Neuronal stem cell (in vitro differentiated cells): ENCODE data around the gene VAC14.

Experiments used
- DNase-seq: peaks from one replicate; pipeline ENCODE4 v3.0.0-alpha.2; 2013; ENCODE audit warnings: low spot score
- H2AFZ ChIP-seq: one replicate; pipeline ENCODE4 v1.6.1; 2013; ENCODE audit warnings: mild to moderate bottlenecking, low read length, inconsistent platforms
- H2AK5ac ChIP-seq: 2 replicates; pipeline ENCODE4 v1.6.1; 2013; ENCODE audit warnings: low read depth, mild to moderate bottlenecking, inconsistent platforms, low read length, moderate library complexity, mixed read lengths
- H2BK120ac ChIP-seq: 2 replicates; pipeline ENCODE4 v1.6.1; 2013; ENCODE audit warnings: low read depth, mild to moderate bottlenecking, inconsistent platforms, low read length, moderate library complexity, mixed read lengths
- H2BK12ac ChIP-seq: one replicate; pipeline ENCODE4 v1.6.1; 2013; ENCODE audit warnings: low read length, inconsistent platforms
- H2BK15ac ChIP-seq: 2 replicates; pipeline ENCODE4 v1.6.1; 2013; ENCODE audit warnings: mild to moderate bottlenecking, low read length, inconsistent platforms, mixed read lengths
- H2BK5ac ChIP-seq: one replicate; pipeline ENCODE4 v1.6.1; 2013; ENCODE audit warnings: inconsistent platforms, mild to moderate bottlenecking, low read length, moderate library complexity
- H3K14ac ChIP-seq: one replicate; pipeline ENCODE4 v1.6.1; 2013; ENCODE audit warnings: low read length, inconsistent platforms
- H3K18ac ChIP-seq: 2 replicates; pipeline ENCODE4 v1.6.1; 2013; ENCODE audit warnings: low read length, inconsistent platforms
- H3K23ac ChIP-seq: 2 replicates; pipeline ENCODE4 v1.6.1; 2013; ENCODE audit warnings: low read depth, mild to moderate bottlenecking, mixed read lengths, low read length, inconsistent platforms; ENCODE audit not compliant: poor library complexity
- H3K27ac ChIP-seq: replicated peaks from 3 replicates; pipeline ENCODE4 v1.5.1; 2013; ENCODE audit warnings: low read length, inconsistent platforms
- H3K27me3 ChIP-seq, 3 experiments: 2 replicates each; pipeline ENCODE4 v1.6.1; 2013; ENCODE audit warnings: low read length in 3 of 3, mild to moderate bottlenecking in 2 of 3, inconsistent platforms in 1 of 3, low read depth in 1 of 3, mixed read lengths in 1 of 3, moderate library complexity in 1 of 3; ENCODE audit not compliant: control insufficient read depth in 3 of 3, insufficient read depth in 3 of 3
- H3K36me3 ChIP-seq, 2 donors: replicated peaks in 1 of 2; 2 replicates each; pipeline ENCODE4 v1.6.1; 2013; ENCODE audit warnings: low read length in 2 of 2; ENCODE audit not compliant: control insufficient read depth in 2 of 2, insufficient read depth in 2 of 2
- H3K4ac ChIP-seq: 2 replicates; pipeline ENCODE4 v1.6.1; 2013; ENCODE audit warnings: inconsistent platforms, mild to moderate bottlenecking, low read length, moderate library complexity
- H3K4me1 ChIP-seq, 2 donors: 1 replicate in 1 of 2; 2 replicates in 1 of 2; pipeline ENCODE4 v1.6.1; 2013; ENCODE audit warnings: low read length in 2 of 2, low read depth in 1 of 2; ENCODE audit not compliant: control insufficient read depth in 2 of 2, insufficient read depth in 1 of 2
- H3K4me2 ChIP-seq: one replicate; pipeline ENCODE4 v1.6.1; 2013; ENCODE audit warnings: mild to moderate bottlenecking, low read length, inconsistent platforms; ENCODE audit not compliant: insufficient read depth, poor library complexity, severe bottlenecking
- H3K4me3 ChIP-seq, 2 donors: 2 replicates each; pipeline ENCODE4 v1.5.1; 2013; ENCODE audit warnings: low read length in 2 of 2, mild to moderate bottlenecking in 2 of 2, inconsistent platforms in 1 of 2, moderate library complexity in 1 of 2
- H3K79me1 ChIP-seq: one replicate; pipeline ENCODE4 v1.6.1; 2013; ENCODE audit warnings: low read depth, mild to moderate bottlenecking, inconsistent platforms, low read length, moderate library complexity
- H3K9ac ChIP-seq: one replicate; pipeline ENCODE4 v1.6.1; 2013; ENCODE audit warnings: mild to moderate bottlenecking, low read depth, low read length, inconsistent platforms; ENCODE audit not compliant: poor library complexity
- H3K9me3 ChIP-seq, 2 donors: replicated peaks in 1 of 2; 2 replicates each; pipeline versions ENCODE3 to v1.6.1; 2013; ENCODE audit warnings: low read length in 2 of 2, mild to moderate bottlenecking in 2 of 2, inconsistent platforms in 1 of 2, low read depth in 1 of 2, mixed read lengths in 1 of 2, moderate library complexity in 1 of 2; ENCODE audit not compliant: control insufficient read depth in 2 of 2, insufficient read depth in 1 of 2
- H4K8ac ChIP-seq: one replicate; pipeline ENCODE4 v1.6.1; 2013; ENCODE audit warnings: low read depth, mild to moderate bottlenecking, inconsistent platforms, low read length, moderate library complexity
- H4K91ac ChIP-seq: one replicate; pipeline ENCODE4 v1.6.1; 2013; ENCODE audit warnings: low read length, low read depth, mild to moderate bottlenecking, inconsistent platforms; ENCODE audit not compliant: poor library complexity
- WGBS, 2 donors: extraction: QIAGEN DNeasy Blood & Tissue Kit; methylation state at CpG; one replicate each; pipeline ENCODE4 v1.1.7; 2013; ENCODE audit warnings: missing lambda C conversion rate in 2 of 2, mixed read lengths in 1 of 2; ENCODE audit not compliant: insufficient read length in 2 of 2, insufficient replicate concordance in 1 of 2; ENCODE audit errors: extremely low coverage in 2 of 2; 5-methylcytosine and 5-hydroxymethylcytosine counted together

The VAC14 gene

DNA sequence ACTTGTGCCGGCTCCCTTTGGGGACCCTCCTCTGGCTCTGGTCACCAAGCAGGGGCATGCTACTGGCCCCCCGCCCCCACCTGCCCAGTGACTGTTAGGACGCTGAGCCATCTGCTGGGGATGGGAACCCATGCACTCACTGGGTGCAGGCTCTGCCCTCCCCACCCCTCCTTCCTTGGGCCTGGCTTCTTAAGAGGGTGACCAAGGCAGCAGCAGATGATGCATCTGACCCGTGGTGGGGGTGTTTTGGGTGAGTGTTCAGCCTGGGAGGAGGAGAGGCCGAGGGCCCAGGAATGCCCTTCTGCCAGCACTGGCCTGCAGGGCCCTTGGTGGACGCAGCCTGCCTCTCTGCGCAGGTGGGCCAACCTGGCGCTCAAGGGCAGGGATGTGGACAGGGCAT lies 95.9 kb downstream of the VAC14 start:
- WGBS, 2 donors = no CpG with 5 or more reads among the region's 8 CpGs
- Histone ChIP-seq H2AK5ac (peak overlapping the region; percentile 40), H2BK15ac (no peak overlapping the region), H3K18ac (peak overlapping the region; percentile 36), H3K36me3 (peaks cover 0 to 3% of the 10 kb centered on the region in 2 donors), H3K4ac (no peak overlapping the region), H2BK5ac (no peak overlapping the region), H3K27me3 (no peaks in the 10 kb centered on the region), H3K79me1 (peaks cover 3% of the 10 kb centered on the region), H3K4me2 (no peak overlapping the region), H3K4me3 (no peak overlapping the region), H2BK120ac (no peak overlapping the region), H3K23ac (no peak overlapping the region), H4K91ac (no peak overlapping the region), H3K9ac (no peak overlapping the region), H3K14ac (peak overlapping the region; percentile 31), H3K9me3 (no peaks in the 10 kb centered on the region), H3K4me1 (peaks cover 20 to 27% of the 10 kb centered on the region in 2 donors), H2AFZ (no peak overlapping the region), H4K8ac (no peak overlapping the region), H3K27ac (no peak overlapping the region), H2BK12ac (no peak overlapping the region)
- no peak for DNase-seq

DNA sequence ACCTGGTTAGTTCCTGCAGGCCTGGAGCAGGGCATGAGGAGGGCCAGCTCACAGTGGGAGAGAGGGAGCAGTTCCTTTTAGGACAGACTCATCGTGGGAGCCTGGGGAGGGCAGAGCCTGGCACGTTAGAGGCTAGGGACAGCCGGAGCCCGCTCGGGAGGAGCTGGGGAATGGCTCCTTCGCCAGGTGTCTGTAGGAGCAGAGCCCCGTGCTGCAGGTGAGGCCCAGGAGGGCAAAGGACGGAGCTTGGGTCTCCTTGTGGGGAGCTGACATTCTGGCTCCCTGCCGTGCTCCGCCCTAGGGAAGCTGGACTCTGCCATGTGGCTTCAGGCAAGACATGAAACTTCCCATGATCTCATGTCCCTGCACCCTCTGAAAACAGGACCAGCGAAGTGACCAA lies 96.4 kb downstream of the VAC14 start:
- H2BK5ac ChIP-seq = no peak overlapping the region
- peak overlapping the region; percentile 2 for H3K9ac ChIP-seq
- H2AFZ ChIP-seq = no peak overlapping the region
- no peak overlapping the region for H3K4ac ChIP-seq
- H3K18ac ChIP-seq = peak overlapping the region; percentile 44
- H3K4me2 ChIP-seq = no peak overlapping the region
- H3K36me3 ChIP-seq = peaks cover 1 to 3% of the 10 kb centered on the region in 2 donors
- no CpG with 5 or more reads among the region's 11 CpGs for WGBS, 2 donors
- peak overlapping the region; percentile 50 for H3K23ac ChIP-seq
- peaks cover 20 to 27% of the 10 kb centered on the region in 2 donors for H3K4me1 ChIP-seq
- no peak overlapping the region for H4K91ac ChIP-seq
- no peak overlapping the region for H2BK12ac ChIP-seq
- no peak overlapping the region for H3K14ac ChIP-seq
- no peaks in the 10 kb centered on the region for H3K9me3 ChIP-seq
- peaks cover 3% of the 10 kb centered on the region for H3K79me1 ChIP-seq
- no peaks in the 10 kb centered on the region for H3K27me3 ChIP-seq
- H3K27ac ChIP-seq = no peak overlapping the region
- no peak overlapping the region for H4K8ac ChIP-seq
- H2BK15ac ChIP-seq = no peak overlapping the region
- H3K4me3 ChIP-seq = no peak overlapping the region
- peak overlapping the region; percentile 20 for H2AK5ac ChIP-seq
- H2BK120ac ChIP-seq = no peak overlapping the region
- no peak for DNase-seq

DNA sequence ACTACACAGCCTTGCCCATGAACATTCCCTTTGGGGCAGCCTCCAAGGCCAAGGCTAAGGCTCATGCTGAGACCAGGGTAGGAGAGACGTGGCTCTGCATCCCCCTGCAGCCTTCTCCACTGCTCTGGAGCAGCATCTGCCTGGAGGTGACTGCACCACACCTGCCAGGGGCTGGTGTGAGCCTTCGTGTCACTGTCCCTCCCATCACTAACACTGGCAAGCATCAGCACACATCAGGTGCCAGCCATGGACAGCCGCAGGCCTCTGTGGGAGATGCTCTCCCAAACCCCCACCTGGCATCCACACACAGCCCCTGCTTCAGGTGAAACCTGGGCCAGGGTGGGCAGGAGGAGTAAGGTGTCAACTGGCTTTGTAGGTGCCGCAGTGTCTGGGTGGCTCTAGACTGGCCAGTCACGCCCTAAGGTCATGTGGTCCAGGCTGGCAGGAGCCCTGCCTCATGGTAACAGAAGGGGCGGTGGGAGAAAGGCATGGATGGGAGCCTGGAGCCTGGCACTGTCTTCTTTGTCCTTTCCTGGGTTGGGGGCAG lies 97.0 kb downstream of the VAC14 start:
- Histone ChIP-seq H3K4me1 (peaks cover 20 to 27% of the 10 kb centered on the region in 2 donors), H3K27ac (no peak overlapping the region)
- no CpG with 5 or more reads among the region's 6 CpGs for WGBS, 2 donors

DNA sequence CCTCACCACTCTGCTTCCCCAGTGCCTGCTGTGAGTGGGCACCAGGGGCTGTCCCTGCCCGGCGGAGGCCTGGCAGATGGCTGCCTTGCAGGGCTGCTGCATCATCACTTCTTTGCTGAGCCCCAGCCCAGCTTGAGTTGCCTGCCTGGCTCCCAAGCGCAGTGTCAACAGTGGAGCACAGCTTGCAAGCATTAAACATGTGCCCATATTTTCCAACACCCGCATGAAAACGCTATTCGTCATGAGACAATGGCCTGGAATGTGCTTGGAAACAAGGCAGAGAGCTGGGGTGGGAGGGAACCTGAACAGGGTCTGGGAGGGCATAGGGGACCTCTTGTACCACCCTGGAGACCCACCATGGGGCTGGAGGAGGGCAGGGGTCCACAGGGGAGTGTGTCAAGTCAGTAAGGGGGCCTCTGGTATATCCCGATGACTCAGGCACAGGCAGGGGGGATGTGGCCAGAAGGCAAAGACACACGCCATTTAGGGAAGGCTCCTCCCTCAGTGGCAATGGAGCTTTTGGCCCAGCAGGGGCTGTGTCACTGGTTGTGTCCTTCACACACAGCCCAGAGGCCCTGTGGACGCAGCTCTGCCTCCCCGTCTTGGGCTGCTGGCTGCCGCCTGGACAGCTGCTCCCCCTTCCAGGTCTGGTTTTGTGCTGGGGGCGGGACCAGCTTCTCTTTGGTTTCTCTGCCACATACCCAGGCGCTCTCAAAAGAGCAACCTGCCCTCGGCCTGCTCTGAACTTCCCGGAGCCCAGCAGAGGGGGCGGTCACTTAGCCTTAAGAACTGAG lies 97.7 kb downstream of the VAC14 start:
- Histone ChIP-seq H3K4me1 (peaks cover 14 to 24% of the 10 kb centered on the region in 2 donors), H4K91ac (no peak overlapping the region), H3K36me3 (peaks cover 3 to 8% of the 10 kb centered on the region in 2 donors), H3K18ac (peak overlapping the region; percentile 24), H3K4ac (no peak overlapping the region), H2BK5ac (peak overlapping the region; percentile 11), H3K79me1 (peaks cover 3% of the 10 kb centered on the region), H3K27ac (no peak overlapping the region), H2AK5ac (peak overlapping the region; percentile 88), H3K14ac (no peak overlapping the region), H2AFZ (peak overlapping the region; percentile 59), H4K8ac (no peak overlapping the region), H3K4me2 (no peak overlapping the region), H3K27me3 (no peaks in the 10 kb centered on the region), H2BK120ac (no peak overlapping the region), H3K9ac (no peak overlapping the region), H2BK12ac (no peak overlapping the region), H2BK15ac (no peak overlapping the region), H3K23ac (no peak overlapping the region), H3K4me3 (no peak overlapping the region), H3K9me3 (peaks cover 0 to 7% of the 10 kb centered on the region in 2 donors)
- DNase-seq = no peak
- WGBS, 2 donors = no CpG with 5 or more reads among the region's 16 CpGs

More for the DNA sequence above, 97.0 kb downstream of the VAC14 start:
- Histone ChIP-seq H2AK5ac (peak overlapping the region; percentile 20), H3K4me3 (no peak overlapping the region), H2BK12ac (no peak overlapping the region), H3K14ac (no peak overlapping the region), H3K23ac (no peak overlapping the region), H3K79me1 (peaks cover 3% of the 10 kb centered on the region), H2AFZ (peak overlapping the region; percentile 59), H3K4me2 (no peak overlapping the region), H3K18ac (peak overlapping the region; percentile 44), H2BK120ac (no peak overlapping the region), H3K36me3 (peaks cover 3 to 6% of the 10 kb centered on the region in 2 donors), H2BK5ac (peak overlapping the region; percentile 11), H3K27me3 (no peaks in the 10 kb centered on the region), H2BK15ac (no peak overlapping the region), H3K9me3 (peaks cover 0 to 3% of the 10 kb centered on the region in 2 donors), H3K9ac (no peak overlapping the region), H3K4ac (no peak overlapping the region), H4K91ac (no peak overlapping the region), H4K8ac (no peak overlapping the region)
- no peak for DNase-seq
